Lower leg skin (tissue), 3 donors: ENCODE measurements around the gene OTUB1.

ENCODE experiments used
- CTCF ChIP-seq, 3 donors: fragments of 450-650 bp; IDR thresholded peaks; one replicate each; pipeline ENCODE4 v1.5.1; 2016; ENCODE audit warnings: antibody characterized with exemption in 3 of 3, mild to moderate bottlenecking in 3 of 3, moderate library complexity in 2 of 3
- POLR2A ChIP-seq, 2 donors: fragments of 450-650 bp; IDR thresholded peaks; one replicate each; pipeline ENCODE4 v1.6.1; 2016 to 2017; ENCODE audit warnings: antibody characterized with exemption in 2 of 2, mild to moderate bottlenecking in 1 of 2, moderate library complexity in 1 of 2

DNA sequence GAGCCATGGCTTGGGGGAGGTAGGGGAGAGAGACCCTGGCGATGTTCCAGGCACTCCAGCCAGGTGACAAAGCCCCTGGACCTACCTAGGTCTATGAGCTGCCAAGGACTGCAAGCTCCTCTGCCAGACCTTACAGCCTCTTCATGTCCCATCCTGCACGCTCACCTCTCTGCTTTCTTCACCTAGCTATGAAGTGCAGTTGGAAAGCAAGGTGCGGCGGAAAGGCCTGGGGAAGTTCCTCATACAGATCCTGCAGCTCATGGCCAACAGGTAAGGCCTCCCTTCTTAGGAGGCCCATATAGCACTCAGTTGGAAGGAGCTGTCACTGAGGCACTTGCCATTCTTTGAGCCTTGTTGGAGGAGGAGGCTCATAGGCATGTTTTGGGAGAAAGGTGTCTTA lies 33.7 kb upstream of the OTUB1 start:
- TF ChIP-seq CTCF (IDR thresholded peaks at IDR 0.05): no peak
- no peak for TF ChIP-seq POLR2A (IDR thresholded peaks at IDR 0.05)
